SHP77 (cell line): Measurements from ENCODE around the gene SNX30.
A peak's percentile ranks its signal among the peaks of the same experiment; 100 is the strongest.

Experiments used
- DNase-seq, 2 experiments: peaks; one replicate each; lab custom pipeline; 2025; lab: John Stamatoyannopoulos, UW

The SNX30 gene

DNA sequence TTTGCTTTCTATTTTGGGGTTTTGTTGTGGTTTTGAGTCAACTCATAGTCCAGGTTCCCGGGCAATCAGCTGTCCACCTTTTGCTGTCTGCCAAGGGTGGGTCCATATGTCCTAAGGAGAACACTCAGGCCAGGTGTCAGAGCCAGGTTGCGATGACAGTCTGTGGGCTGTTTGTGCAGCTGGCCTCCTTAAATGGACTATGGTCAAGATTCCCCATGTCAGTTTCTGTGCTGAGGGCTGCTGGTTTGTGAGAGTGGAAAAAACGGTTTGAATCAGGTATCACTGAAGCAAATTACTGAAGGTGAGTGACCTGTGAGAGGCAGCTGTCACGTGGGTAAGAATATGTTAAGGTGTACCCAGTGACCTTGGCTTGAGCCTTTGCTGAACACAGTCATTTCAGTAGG is 33.0 kb downstream of the SNX30 start:
- DNase-seq: peak; percentile 64 to 73

DNA sequence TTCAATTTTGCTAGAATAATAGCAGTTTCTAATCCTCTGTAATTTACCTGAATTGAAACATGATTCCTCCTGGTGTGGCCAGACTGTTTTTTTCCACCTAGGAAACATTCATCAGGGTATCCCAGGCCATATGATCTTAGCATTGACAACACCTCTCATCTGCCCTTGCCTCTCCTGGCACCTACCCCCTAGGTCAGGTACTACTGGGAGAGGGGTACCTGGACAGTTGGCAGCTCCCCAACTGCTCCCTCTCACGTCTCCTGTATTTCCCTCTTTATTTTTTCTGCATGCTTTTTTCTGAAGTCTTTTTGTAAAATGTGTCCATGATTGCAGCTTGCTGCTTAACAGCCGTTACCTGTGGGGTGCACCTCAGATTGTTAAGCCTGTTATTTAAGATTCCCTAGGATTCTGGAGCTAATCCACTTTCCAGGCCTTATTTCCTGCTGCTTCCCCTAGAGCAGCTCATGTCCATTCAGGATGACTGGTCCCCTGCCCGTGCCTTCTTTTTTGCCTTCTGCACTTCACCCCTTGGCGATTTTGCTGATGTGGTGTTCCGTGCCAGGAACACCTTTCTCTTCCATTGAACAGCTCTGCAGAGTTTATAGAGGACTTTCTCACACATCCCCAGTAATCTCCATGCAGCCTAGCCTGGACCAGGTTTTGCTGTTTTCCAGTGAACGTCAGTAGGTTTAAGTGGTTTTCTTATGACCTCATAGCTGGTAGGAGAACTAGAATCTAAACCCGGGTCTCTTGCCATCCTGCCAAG is 33.6 kb downstream of the SNX30 start:
- peak; percentile 76 to 80 for DNase-seq

GRCh38 chr9:112785986-112786385 is 35.4 kb downstream of the SNX30 start:
- DNase-seq: no peak

DNA sequence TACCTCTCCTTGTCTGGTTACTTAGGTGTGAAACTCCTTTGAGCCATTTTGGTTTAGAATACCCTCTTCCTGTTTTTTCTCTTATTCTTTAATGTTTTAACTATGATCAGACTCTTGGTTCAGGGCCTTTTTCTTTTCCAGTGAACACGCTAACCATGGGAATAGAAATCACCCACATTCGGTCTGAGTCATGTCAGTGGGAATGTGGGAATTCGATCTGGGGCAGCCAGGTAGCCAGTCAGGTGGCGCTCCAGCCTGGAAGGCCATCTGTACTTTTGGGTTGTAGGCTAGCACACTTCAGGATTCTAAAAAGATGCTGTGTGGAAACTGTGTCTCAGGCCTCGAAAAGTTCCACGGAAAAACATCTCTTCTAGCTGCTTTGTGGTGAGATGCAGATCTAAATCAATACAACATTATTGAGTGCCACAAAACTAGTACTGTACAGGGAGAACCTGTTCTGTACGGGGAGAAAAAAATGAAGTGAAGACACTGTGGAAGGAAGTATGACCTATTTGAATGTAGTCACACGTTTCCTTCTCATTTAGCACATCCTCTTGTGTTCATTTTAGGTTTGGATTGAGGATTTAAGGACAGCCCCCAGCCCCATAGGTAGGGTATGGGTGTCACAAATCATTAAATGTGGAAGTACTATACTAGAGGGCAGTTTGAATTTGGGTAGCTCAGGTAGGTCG is 36.4 kb downstream of the SNX30 start:
- no peak for DNase-seq

DNA sequence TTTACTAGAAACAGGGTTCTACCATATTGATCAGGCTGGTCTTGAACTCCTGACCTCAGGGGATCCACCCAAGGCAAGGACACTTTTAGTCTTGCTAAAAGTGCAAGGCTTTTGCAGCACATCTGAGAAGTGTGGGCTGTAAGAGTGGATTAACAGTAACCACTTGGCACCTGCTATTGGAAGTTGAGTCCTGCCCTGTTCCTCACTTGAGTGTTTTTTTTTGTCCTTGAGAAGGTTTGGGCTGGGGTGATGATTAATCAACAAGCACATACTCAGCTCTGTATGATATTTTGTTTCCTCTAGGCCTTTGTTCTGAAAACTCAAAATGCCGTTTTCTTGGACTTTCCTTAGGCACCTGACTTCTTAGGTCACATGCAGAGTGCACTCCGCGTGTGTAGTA is 37.4 kb downstream of the SNX30 start:
- no peak for DNase-seq

- no peak for DNase-seq
These were observed 38.9 kb downstream of the SNX30 start for GRCh38 chr9:112789473-112789872.

- DNase-seq: no peak
These were observed 39.6 kb downstream of the SNX30 start for GRCh38 chr9:112789891-112790774.

DNA sequence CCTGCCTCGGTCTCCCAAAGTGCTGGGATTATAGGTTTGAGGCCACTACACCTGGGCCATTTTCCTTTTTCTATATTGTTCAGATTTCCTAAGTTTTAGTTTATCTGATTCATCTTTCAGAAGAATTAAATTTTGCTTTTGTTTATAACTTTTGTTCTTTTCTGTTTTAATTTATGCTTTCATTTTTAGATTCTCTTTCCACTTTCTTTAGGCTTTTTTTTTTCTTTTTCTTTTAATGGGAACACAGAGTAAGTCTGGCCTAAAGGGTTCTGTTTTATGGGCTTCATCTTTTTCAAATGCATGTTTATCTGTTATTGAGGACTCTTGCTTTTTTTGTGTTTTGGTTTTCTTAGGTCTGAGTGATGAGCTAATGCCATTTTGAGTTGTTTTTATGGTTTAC is 42.1 kb downstream of the SNX30 start:
- DNase-seq: no peak

- peak; percentile 48 to 73 for DNase-seq
These were observed 42.8 kb downstream of the SNX30 start for GRCh38 chr9:112793213-112793810.

- DNase-seq: no peak
These were observed 44.2 kb downstream of the SNX30 start for GRCh38 chr9:112794731-112795130.

GRCh38 chr9:112795921-112796320 is 45.4 kb downstream of the SNX30 start:
- no peak for DNase-seq

DNA sequence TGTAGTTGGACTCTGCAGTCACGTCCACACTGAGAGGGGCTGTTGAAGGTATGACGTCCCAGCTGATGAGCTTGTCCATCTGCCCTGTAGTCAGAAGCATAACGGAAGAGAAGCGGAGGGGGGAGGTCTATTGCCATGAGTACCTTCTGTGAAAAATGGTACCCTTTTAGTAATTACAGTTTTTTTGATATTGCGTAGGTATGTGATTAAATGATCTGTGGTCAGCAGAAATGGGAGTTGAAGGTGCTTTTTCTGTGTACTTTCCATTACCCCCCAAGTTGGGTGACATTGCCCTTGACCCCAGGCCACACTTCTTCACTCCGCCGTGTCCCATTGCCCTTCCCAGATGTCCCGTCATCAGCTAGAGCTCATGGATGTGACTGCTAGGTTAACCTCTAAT is 45.9 kb downstream of the SNX30 start:
- DNase-seq: no peak

DNA sequence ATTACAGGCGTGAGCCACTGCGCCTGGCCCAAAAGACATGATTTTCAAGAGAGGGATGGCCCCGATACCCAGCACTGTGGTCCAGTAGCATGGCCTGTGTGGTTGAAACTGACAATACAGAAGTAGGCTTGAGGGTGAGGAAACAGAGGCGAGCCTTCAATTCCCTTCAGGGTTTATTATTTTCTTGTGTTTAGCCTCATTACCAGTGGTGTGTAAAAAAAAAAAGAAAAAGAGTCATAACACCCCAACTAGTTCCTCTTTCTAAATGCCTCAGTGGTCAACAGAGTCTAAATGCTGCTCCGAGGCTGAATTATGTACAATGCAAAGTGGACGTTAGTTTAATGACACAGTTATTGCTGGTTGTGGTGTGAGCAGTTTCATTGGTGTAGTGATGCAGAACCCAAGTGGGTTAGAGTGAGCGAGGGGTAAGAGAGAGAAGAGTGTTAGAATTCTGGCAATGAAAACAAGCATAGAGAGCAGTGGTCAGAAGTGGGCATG is 58.8 kb downstream of the SNX30 start:
- no peak for DNase-seq

DNA sequence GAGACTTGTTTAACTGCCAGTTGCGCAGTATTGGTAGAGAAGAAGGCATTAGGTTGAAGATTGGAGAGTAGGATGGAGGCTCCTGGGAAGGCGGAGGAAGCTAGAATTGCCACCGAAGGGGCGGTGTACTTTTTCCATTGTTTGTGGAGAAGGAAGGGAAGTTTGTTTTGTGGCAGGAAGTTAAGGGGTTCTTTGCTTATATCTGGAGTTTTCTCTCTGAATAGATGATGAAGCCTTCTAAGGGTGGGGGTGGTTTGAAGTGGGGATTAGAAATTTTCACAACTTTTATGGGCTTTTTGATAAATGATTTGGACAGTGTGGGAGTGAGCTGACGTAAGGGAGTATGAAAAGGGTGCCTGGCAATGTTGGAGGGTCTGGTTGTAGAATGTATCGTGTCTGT is 59.3 kb downstream of the SNX30 start:
- no peak for DNase-seq

GRCh38 chr9:112810696-112811490 is 60.3 kb downstream of the SNX30 start:
- DNase-seq: no peak

DNA sequence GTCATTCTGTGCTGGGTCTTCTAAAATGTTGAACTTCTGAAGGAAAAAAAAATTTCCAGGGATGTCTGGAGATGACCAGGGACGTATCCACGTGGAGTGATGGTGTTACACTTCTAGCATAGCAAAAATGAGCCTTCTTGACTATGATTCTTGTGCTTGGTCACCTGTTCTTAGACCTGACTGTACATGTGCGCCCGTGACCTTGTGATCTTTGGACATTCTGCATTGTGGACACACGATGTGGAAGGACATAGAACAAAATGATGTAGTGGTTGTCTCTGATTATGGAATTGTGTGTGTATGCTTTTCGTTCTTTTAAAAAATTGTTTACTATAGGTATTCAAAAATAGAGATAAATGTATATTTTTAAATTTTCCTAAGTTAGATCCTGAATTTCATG is 61.0 kb downstream of the SNX30 start:
- DNase-seq: no peak

DNA sequence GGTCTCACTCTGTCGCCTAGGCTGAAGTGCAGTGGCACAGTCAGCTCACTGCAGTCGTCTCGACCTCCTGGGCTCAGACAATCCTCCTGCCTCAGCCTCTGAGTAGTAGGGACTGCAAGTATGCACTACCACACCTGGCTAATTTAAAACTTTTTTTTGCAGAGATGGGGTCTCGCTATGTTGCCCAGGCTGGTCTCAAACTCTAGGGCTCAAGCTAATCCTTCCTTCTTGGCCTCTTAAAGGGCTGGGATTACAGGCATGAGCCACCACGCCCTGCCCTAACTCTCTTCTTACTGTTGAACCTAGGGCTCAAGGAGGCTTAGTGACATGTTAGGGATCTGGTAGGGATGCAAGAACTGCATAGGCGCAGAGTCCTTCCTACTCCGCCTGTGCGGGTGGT is 65.3 kb downstream of the SNX30 start:
- no peak for DNase-seq

DNA sequence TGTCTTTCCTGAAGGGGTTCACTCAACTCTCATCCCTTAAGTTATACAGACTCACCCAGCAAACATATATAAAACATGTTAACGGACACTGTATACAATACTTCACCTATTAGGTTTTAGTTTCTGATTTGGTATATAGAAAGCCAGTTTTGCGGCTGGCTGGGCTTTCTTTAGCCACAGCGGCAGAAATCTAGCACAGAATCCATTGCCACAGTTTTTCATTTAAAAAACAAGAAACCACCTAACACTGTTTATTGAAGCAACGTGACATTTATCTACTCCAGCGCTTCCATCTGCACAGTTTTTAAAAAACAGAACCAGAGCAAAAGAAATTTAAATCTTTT is 67.3 kb downstream of the SNX30 start:
- DNase-seq: no peak

- peak; percentile 59 to 83 for DNase-seq
These were observed 69.3 kb downstream of the SNX30 start for GRCh38 chr9:112819635-112820496.

- DNase-seq: no peak
These were observed 70.3 kb downstream of the SNX30 start for GRCh38 chr9:112820881-112821280.
